Measurements from ENCODE around the gene GBGT1. TPM values are rescaled to one million over a fixed set of nuclear protein-coding genes. Genes with fewer than 3 reads are reported as not detected.

The GBGT1 gene
- total RNA-seq, 1 donor from 2014 or later = 9.4 TPM

GRCh38 chr9:133121915-133122550 lies 41.7 kb downstream of the GBGT1 start:
- intact Hi-C loops (cut with micrococcal nuclease) = loop anchor here (1.0 kb wide), 4 partner anchors 11 to 337 kb away; partner anchors contain the start of gene CACFD1
- peaks cover 61% of the 10 kb centered on the region for H3K4me1 Mint-ChIP-seq (ENCODE audit: low read depth)
- peaks cover 13% of the 10 kb centered on the region for H3K36me3 Mint-ChIP-seq (ENCODE audit: low read depth)
- H3K27ac Mint-ChIP-seq = peak overlapping the region; percentile 94
- no peak for DNase-seq (ENCODE audit: low spot score)
- no peaks in the 10 kb centered on the region for H3K9me3 Mint-ChIP-seq
- peak overlapping the region; percentile 69 for H3K4me3 Mint-ChIP-seq
- H3K27me3 Mint-ChIP-seq (ENCODE audit: insufficient read depth) = no peaks in the 10 kb centered on the region

GRCh38 chr9:133121198-133121914 lies 42.4 kb downstream of the GBGT1 start, which contains the start of gene RALGDS:
Gene RALGDS (minus strand): TSS chr9:133121240. CDS start chr9:133121154, 86 bp downstream.
- DNase-seq (ENCODE audit: low spot score) = peak; percentile 84
- peak within 1 kb of the TSS; percentile 94 for H3K27ac Mint-ChIP-seq
- intact Hi-C loops (cut with micrococcal nuclease) = loop anchor here (1.0 kb wide), 4 partner anchors 12 to 338 kb away; partner anchors contain the start of gene CACFD1
- H3K9me3 Mint-ChIP-seq = no peaks in the 10 kb centered on the region
- H3K4me3 Mint-ChIP-seq = peak within 1 kb of the TSS; percentile 86
- H3K36me3 Mint-ChIP-seq (ENCODE audit: low read depth) = peaks cover 11% of the 10 kb centered on the region
- H3K27me3 Mint-ChIP-seq (ENCODE audit: insufficient read depth) = no peaks in the 10 kb centered on the region
- peaks cover 61% of the 10 kb centered on the region for H3K4me1 Mint-ChIP-seq (ENCODE audit: low read depth)

GRCh38 chr9:133120501-133121197 lies 43.1 kb downstream of the GBGT1 start:
- peak overlapping the region; percentile 86 for H3K4me3 Mint-ChIP-seq
- no peak for DNase-seq (ENCODE audit: low spot score)
- peaks cover 10% of the 10 kb centered on the region for H3K36me3 Mint-ChIP-seq (ENCODE audit: low read depth)
- no peaks in the 10 kb centered on the region for H3K27me3 Mint-ChIP-seq (ENCODE audit: insufficient read depth)
- H3K27ac Mint-ChIP-seq = peak overlapping the region; percentile 76
- H3K4me1 Mint-ChIP-seq (ENCODE audit: low read depth) = peaks cover 65% of the 10 kb centered on the region
- H3K9me3 Mint-ChIP-seq = no peaks in the 10 kb centered on the region
- intact Hi-C loops (cut with micrococcal nuclease) = loop anchor here (1.0 kb wide), 4 partner anchors 13 to 339 kb away; partner anchors contain the start of gene CACFD1

DNA sequence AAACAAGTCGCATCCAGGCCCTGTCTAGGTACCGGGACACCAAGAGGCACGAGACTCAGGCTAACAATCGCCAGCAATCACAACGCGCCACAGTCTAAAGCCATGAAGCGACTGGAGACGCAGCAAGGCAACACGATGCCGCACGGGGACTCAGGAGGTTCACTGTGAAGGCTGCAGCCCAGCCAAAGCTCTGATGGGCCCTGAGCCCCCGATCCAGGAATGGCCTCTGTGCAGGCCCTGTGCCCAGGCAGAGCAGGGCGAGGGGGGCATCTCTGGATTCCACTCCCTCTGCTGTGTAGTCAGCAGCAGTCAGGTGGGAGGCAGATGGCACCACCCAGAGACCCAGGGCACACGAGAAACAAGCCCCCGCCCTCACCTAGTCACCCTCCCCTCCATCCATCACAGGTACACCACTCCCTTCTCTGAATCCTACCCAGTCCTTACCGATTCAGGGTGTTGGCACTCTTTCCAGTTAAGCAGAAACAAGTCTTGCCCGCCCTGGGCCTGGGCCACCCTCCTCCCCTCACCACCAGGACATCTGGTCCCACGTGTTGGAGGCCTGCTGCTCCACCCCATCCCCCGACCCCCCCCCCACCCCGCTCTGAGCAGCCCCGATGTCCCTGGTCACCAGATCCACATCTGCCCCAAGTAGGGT lies 43.7 kb downstream of the GBGT1 start:
- H3K36me3 Mint-ChIP-seq (ENCODE audit: low read depth) = peaks cover 10% of the 10 kb centered on the region
- peaks cover 69% of the 10 kb centered on the region for H3K4me1 Mint-ChIP-seq (ENCODE audit: low read depth)
- peak overlapping the region; percentile 76 for H3K27ac Mint-ChIP-seq
- intact Hi-C loops (cut with micrococcal nuclease) = no loop called here
- DNase-seq (ENCODE audit: low spot score) = no peak
- peak overlapping the region; percentile 86 for H3K4me3 Mint-ChIP-seq
- H3K27me3 Mint-ChIP-seq (ENCODE audit: insufficient read depth) = no peaks in the 10 kb centered on the region
- H3K9me3 Mint-ChIP-seq = no peaks in the 10 kb centered on the region

GRCh38 chr9:133119103-133119845 lies 44.4 kb downstream of the GBGT1 start:
- peak overlapping the region; percentile 86 for H3K4me3 Mint-ChIP-seq
- peak overlapping the region; percentile 83 for H3K27ac Mint-ChIP-seq
- no peak for DNase-seq (ENCODE audit: low spot score)
- intact Hi-C loops (cut with micrococcal nuclease) = no loop called here
- no peaks in the 10 kb centered on the region for H3K27me3 Mint-ChIP-seq (ENCODE audit: insufficient read depth)
- H3K9me3 Mint-ChIP-seq = no peaks in the 10 kb centered on the region
- H3K4me1 Mint-ChIP-seq (ENCODE audit: low read depth) = peaks cover 67% of the 10 kb centered on the region
- peaks cover 10% of the 10 kb centered on the region for H3K36me3 Mint-ChIP-seq (ENCODE audit: low read depth)

DNA sequence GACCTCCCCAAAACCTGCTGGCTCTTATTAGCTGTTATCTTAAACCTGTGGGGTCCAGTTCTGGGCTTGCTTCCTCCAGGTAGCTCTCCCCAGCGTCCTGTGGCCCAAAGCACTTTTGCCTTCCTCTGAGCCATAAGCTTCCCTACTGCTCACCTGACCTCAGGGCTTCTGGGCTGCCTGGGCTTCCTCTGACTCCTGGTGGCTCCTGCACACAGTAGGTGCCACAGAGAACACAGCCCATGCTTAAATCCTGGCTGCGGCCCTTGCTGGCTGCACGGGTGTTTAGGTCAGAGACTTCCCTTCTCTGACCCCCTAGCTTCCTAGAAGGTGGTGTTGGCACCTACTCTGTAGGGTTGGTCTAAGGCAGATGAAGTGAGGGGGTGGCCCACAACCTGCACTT lies 45.1 kb downstream of the GBGT1 start:
- DNase-seq (ENCODE audit: low spot score) = no peak
- Mint-ChIP-seq H3K27me3 (ENCODE audit: insufficient read depth) (no peaks in the 10 kb centered on the region), H3K4me1 (ENCODE audit: low read depth) (peaks cover 66% of the 10 kb centered on the region), H3K36me3 (ENCODE audit: low read depth) (peaks cover 10% of the 10 kb centered on the region), H3K4me3 (peak overlapping the region; percentile 80), H3K27ac (peak overlapping the region; percentile 83), H3K9me3 (no peaks in the 10 kb centered on the region)
- intact Hi-C loops (cut with micrococcal nuclease) = no loop called here

- H3K4me3 Mint-ChIP-seq = peak overlapping the region; percentile 11
- no peaks in the 10 kb centered on the region for H3K9me3 Mint-ChIP-seq
- intact Hi-C loops (cut with micrococcal nuclease) = no loop called here
- peak overlapping the region; percentile 81 for H3K27ac Mint-ChIP-seq
- peaks cover 10% of the 10 kb centered on the region for H3K36me3 Mint-ChIP-seq (ENCODE audit: low read depth)
- H3K27me3 Mint-ChIP-seq (ENCODE audit: insufficient read depth) = no peaks in the 10 kb centered on the region
- no peak for DNase-seq (ENCODE audit: low spot score)
- H3K4me1 Mint-ChIP-seq (ENCODE audit: low read depth) = peaks cover 66% of the 10 kb centered on the region
Measured at GRCh38 chr9:133118179-133118520, 45.6 kb downstream of the GBGT1 start.

DNA sequence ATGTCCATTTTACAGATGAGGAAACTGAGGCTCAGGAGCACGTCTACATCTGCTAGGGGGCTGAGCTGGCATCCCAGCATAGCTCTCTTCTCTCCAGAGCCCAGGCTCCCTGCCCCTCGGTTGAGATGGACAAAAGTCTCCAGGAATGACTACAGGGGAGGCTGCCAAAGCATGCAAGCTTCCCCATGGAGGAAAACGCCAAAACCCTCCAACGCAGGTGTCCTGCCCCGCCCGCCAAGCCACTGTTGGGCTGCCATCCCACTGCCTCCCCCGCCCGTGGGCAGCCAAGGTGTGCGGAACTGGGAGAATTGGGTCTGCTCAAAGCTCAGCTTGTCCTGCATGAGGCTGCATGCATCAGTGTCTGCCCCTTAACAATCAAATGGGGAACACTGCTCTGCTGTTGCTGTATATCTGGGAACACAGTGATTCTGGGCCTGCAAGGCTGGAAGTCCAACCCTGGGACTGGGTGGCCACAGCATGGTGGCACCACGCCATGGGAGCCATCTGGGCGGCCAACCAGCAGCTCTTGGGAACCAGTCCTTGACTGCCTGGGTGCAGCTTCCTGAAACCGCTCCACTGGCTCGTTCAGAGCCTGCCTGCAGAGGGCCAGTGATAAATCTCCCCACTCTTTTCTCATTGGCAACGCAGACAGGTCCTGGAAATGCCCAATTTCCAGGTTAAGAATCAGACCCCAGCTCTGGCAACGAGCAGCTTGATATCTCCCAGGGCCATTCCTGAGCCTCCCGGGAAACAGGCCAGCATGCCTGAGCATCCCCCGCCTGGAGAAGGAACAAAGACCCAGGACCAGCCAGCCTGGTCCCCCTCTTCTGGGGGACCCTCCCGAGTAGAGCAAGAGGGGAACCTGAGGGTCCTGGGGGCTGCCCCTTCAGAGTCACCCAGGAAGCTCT lies 46.2 kb downstream of the GBGT1 start:
- no peak for DNase-seq (ENCODE audit: low spot score)
- Mint-ChIP-seq H3K36me3 (ENCODE audit: low read depth) (peaks cover 10% of the 10 kb centered on the region), H3K4me1 (ENCODE audit: low read depth) (peaks cover 66% of the 10 kb centered on the region), H3K9me3 (no peaks in the 10 kb centered on the region), H3K4me3 (peak overlapping the region; percentile 11), H3K27me3 (ENCODE audit: insufficient read depth) (no peaks in the 10 kb centered on the region), H3K27ac (peak overlapping the region; percentile 81)
- intact Hi-C loops (cut with micrococcal nuclease) = no loop called here

DNA sequence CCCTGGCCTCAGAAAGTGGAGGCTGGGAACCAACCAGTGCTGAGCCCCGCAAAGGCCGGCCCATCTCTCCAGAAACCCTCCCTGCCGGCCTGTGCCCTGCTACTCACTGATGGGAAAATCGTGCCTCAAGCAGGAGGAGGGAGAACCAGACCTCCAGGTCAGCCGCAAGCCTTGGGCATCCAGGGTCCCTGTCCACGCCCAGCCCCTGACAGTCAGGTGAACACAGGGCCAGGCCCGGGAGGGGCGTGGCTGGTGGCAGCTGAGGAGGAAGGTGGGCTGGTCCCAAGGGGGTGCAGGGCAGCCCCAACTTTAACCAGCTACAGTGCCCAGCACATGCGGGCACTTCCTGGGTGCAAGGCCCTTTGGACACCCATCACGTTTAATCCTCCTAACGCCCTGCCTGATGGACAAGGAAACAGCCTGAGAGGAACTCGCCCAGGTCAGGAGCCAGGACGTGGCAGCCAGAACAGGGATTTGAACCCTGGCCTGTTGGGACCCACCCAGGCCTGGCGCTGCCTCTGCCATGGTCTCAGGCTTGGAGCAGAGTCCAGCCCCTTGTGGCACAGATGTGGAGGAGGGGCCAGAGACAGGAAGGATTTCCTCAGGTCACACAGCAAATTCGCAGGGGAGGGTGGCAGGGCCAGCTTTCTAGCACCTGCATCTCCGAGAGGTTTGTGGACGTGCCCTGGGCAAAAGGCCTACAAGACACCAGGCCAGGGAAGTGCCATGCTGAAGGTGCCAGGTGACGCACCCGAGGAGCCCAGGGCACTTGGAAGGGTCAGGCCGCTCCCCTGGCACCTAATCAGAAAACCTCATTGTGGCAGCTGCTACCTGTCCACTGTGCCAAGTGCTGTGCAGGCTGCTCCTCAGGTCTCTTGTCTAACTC lies 47.1 kb downstream of the GBGT1 start:
- peak overlapping the region; percentile 77 for H3K27ac Mint-ChIP-seq
- no peak for DNase-seq (ENCODE audit: low spot score)
- H3K36me3 Mint-ChIP-seq (ENCODE audit: low read depth) = peaks cover 7% of the 10 kb centered on the region
- H3K4me1 Mint-ChIP-seq (ENCODE audit: low read depth) = peaks cover 63% of the 10 kb centered on the region
- H3K4me3 Mint-ChIP-seq = no peak overlapping the region
- intact Hi-C loops (cut with micrococcal nuclease) = no loop called here
- H3K27me3 Mint-ChIP-seq (ENCODE audit: insufficient read depth) = no peaks in the 10 kb centered on the region
- no peaks in the 10 kb centered on the region for H3K9me3 Mint-ChIP-seq

DNA sequence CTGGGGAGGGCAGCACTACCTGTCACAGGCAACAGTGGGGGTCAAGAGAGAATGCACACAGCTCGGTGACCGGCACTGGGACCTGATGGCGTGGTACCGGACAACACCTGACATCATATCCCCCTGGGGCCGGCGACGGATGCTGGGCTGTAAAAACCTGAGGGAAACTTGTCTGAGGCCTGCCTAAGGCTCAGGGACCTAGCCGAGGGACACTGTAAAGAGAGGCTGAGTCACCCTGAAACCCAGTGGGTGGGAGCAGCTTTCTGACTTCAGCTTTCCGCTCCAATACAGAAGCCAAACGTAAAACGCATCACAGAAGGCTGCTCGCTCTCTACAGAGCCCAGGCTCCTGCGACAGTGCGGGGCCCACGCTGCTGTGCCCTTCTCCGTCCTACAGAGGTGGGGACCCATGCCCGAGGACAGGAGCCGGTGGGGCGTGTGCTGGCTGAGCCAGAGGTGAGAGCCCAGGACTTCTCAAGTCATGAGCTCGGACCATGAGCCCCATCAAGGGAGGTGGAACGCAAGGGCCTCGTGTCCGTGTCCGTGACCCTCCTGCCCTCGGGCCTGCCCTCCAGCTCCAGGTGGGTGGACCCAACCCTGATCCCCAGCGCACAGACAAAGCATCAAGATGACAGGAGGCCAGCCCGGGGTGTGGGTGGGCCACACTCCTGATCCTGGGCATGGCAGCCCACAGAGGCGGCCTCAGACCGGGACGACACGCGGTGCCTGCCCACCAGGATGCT lies 47.9 kb downstream of the GBGT1 start:
- H3K27ac Mint-ChIP-seq = peak overlapping the region; percentile 95
- H3K36me3 Mint-ChIP-seq (ENCODE audit: low read depth) = peaks cover 6% of the 10 kb centered on the region
- peak overlapping the region; percentile 73 for H3K4me3 Mint-ChIP-seq
- intact Hi-C loops (cut with micrococcal nuclease) = loop anchor here (1.0 kb wide), 3 partner anchors 18 to 93 kb away; no protein-coding TSS in a partner anchor
- H3K4me1 Mint-ChIP-seq (ENCODE audit: low read depth) = peaks cover 60% of the 10 kb centered on the region
- H3K9me3 Mint-ChIP-seq = no peaks in the 10 kb centered on the region
- peak; percentile 65 for DNase-seq (ENCODE audit: low spot score)
- H3K27me3 Mint-ChIP-seq (ENCODE audit: insufficient read depth) = no peaks in the 10 kb centered on the region

Measured in activated T-helper 1 cell treated with anti-CD3 and anti-CD28 coated beads, Interleukin-12 subunit alpha, Interleukin-12 subunit beta, Interleukin-2, Interleukin-4 antibody, amounts not matched to agents 30 ng/mL and 10 ng/mL and 1 ng/mL, durations not matched to agents 14 hours and 24 hours and 36 hours (primary cell).